ENCODE data around the gene PTGR2. TPM values are rescaled to one million over a fixed set of nuclear protein-coding genes. Genes with fewer than 3 reads are reported as not detected.
A peak's percentile ranks its signal among the peaks of the same experiment; 100 is the strongest.

PTGR2 gene
- total RNA-seq, 1 experiment from 2014 or later: 17.1 TPM

GRCh38 chr14:73887318-73887616 is 35.6 kb downstream of the PTGR2 start:
- ATAC-seq: no peak
- no peak for TF ChIP-seq TCF7L2 (IDR thresholded peaks at IDR 0.05; ENCODE audit: low read depth, low read length)
- TF ChIP-seq SIN3A (IDR thresholded peaks at IDR 0.05; ENCODE audit: borderline replicate concordance, insufficient read depth, low read depth, low read length): no peak
- TF ChIP-seq POLR2AphosphoS5 (IDR thresholded peaks at IDR 0.05; ENCODE audit: low read depth, low read length): no peak
- no peak for TF ChIP-seq REST (IDR thresholded peaks at IDR 0.05; ENCODE audit: insufficient read depth in 1 of 2, low read depth in 2 of 2, low read length in 1 of 2)
- no peak for TF ChIP-seq CTCF (IDR thresholded peaks at IDR 0.05)
- BruUV-seq (replicated peaks): no TSS peak
- in situ Hi-C loops (cut with HindIII; ENCODE audit: low pct_unique_long_range_greater_than_20kb, low sequenced_read_pairs): no loop called here
- intact Hi-C loops (cut with micrococcal nuclease; ENCODE audit: unreplicated experiment): no loop called here
- no peak for DNase-seq (ENCODE audit: low read depth, low spot score)
- ChIA-PET POLR2A (no interaction called here), CTCF (no interaction called here)
- H3K36me3 ChIP-seq (ENCODE audit: control insufficient read depth, insufficient read depth, low read length): peaks cover 10% of the 10 kb centered on the region
- no peaks in the 10 kb centered on the region for H3K9me3 ChIP-seq (ENCODE audit: control insufficient read depth, insufficient read depth, low read depth, low read length)
- H3K4me1 ChIP-seq (ENCODE audit: control insufficient read depth, insufficient read depth, low read length): peaks cover 13% of the 10 kb centered on the region; the same call in 1 of the 2 replicates
- H3K4me3 ChIP-seq (ENCODE audit: low read depth in 2 of 2, low read length in 2 of 2): peak overlapping the region; percentile 86 to 88
- no peaks in the 10 kb centered on the region for H3K27me3 ChIP-seq (ENCODE audit: control insufficient read depth, insufficient read depth, low read length)
- peak overlapping the region; percentile 95 for H3K27ac ChIP-seq (ENCODE audit: low read length)

- intact Hi-C loops (cut with micrococcal nuclease; ENCODE audit: unreplicated experiment) (no loop called here), in situ Hi-C loops (cut with HindIII; ENCODE audit: low pct_unique_long_range_greater_than_20kb, low sequenced_read_pairs) (no loop called here)
Measured at GRCh38 chr14:73887694-73888459, 36.2 kb downstream of the PTGR2 start.

More at GRCh38 chr14:73887694-73888459, 36.2 kb downstream of the PTGR2 start:
- TSS peak; percentile 87 for BruUV-seq (replicated peaks)
- DNase-seq (ENCODE audit: low read depth, low spot score) (no peak), ATAC-seq (no peak)
- Histone ChIP-seq H3K36me3 (ENCODE audit: control insufficient read depth, insufficient read depth, low read length) (peaks cover 10% of the 10 kb centered on the region), H3K4me1 (ENCODE audit: control insufficient read depth, insufficient read depth, low read length) (peaks cover 13% of the 10 kb centered on the region; the same call in 1 of the 2 replicates), H3K9me3 (ENCODE audit: control insufficient read depth, insufficient read depth, low read depth, low read length) (no peaks in the 10 kb centered on the region), H3K27ac (ENCODE audit: low read length) (peak overlapping the region; percentile 95), H3K4me3 (ENCODE audit: low read depth in 2 of 2, low read length in 2 of 2) (peak overlapping the region; percentile 86 to 88), H3K27me3 (ENCODE audit: control insufficient read depth, insufficient read depth, low read length) (no peaks in the 10 kb centered on the region)
- CTCF ChIA-PET: no interaction called here
- POLR2A ChIA-PET: no interaction called here
- TF ChIP-seq REST (IDR thresholded peaks at IDR 0.05; ENCODE audit: insufficient read depth in 1 of 2, low read depth in 2 of 2, low read length in 1 of 2) (no peak), SIN3A (IDR thresholded peaks at IDR 0.05; ENCODE audit: borderline replicate concordance, insufficient read depth, low read depth, low read length) (no peak), TCF7L2 (IDR thresholded peaks at IDR 0.05; ENCODE audit: low read depth, low read length) (no peak), CTCF (IDR thresholded peaks at IDR 0.05) (no peak)
